NCI-H2196 treated with DMSO at 0.1 percent for 48 hours (cell line): Measurements from ENCODE around the gene NT5M.
"Not testable (repeated sequence)": the region's sequence is repeated elsewhere in the genome, so short reads cannot be mapped to it uniquely, and the experiment has no call there.

Experiments used
- DNase-seq: peaks from one replicate; lab custom pipeline; 2025; ENCODE audit not compliant: unreplicated experiment; lab: John Stamatoyannopoulos, UW

NT5M gene

DNA sequence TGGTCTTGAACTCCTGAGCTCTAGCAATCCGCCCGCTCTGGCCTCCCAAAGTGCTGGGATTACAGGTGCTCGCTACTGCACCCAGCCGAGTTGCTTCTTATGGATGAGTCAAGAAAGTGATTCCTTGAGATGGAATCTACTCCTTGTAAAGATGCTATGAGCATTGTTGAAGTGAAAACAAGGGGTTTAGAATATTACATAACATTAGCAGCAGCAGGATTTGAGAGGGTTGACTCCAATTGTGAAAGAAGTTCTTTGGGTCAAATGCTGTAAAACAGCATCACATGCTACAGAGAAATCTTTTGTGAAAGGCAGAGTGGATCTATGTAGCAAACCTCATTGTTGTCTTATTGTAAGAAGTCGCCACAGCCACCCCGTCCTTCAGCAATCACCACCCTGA, 72.7 kb downstream of the NT5M start:
- no peak for DNase-seq

DNA sequence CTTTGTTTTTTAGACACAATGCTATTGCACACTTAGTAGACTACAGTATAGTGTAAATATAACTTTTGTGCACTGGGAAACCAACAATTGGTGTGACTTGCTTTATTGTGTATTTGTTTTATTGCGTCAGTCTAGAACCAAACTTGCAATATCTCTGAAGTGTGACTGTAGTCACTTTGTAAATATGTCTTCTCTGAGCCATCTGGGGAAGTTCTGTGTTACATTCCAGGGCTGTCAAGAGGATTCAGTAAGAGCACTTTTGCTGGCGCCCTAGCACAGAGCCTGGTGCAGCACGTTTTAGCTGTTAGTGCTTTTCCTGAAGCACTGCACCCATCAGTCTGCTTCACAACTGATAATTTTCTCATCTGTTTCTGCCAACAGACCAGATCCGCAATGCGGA, 73.2 kb downstream of the NT5M start:
- DNase-seq: no peak

DNA sequence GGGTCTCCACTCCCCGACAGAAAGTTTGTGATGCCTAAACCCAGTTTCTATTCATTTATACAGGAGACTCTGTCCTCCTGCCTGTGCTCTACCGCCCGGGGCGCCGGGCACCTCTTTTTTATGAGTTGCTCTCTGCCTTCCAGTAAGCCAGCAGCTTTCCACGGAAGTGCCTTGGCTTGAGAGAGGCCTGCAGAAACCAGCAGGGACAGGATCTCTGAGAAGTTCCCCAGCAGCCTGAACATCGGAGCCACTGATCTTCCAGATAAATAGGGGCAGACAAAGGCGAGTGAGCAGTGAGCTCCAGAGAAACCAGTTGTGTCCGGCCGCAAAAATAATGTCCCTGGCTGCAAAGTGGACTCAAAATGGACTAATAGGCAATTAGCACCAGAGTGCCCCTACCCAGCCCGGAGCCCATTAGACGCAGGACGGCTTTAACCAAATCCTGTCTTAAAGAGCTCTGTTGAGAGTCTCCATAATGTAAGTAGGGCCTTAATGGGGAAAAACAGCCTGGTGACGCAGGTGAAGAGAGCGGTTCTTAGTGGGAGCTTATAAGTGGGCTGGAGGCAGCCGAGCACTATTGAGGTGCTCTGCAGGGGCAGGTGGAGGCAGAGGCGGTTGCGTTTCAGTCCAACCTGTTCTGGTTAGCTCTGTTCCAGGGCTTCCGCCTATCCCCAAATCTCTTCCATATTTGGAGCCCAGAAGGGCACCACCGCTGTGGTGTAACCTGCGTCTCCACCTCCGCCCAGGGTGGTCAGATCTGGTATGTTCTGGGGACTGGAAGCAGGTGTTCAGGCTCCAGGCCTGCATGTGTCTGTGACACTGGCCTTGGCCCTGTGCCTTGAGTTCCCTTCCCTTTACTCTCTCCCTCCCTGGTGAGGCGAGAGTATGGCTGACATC, 74.1 kb downstream of the NT5M start:
- no peak for DNase-seq

DNA sequence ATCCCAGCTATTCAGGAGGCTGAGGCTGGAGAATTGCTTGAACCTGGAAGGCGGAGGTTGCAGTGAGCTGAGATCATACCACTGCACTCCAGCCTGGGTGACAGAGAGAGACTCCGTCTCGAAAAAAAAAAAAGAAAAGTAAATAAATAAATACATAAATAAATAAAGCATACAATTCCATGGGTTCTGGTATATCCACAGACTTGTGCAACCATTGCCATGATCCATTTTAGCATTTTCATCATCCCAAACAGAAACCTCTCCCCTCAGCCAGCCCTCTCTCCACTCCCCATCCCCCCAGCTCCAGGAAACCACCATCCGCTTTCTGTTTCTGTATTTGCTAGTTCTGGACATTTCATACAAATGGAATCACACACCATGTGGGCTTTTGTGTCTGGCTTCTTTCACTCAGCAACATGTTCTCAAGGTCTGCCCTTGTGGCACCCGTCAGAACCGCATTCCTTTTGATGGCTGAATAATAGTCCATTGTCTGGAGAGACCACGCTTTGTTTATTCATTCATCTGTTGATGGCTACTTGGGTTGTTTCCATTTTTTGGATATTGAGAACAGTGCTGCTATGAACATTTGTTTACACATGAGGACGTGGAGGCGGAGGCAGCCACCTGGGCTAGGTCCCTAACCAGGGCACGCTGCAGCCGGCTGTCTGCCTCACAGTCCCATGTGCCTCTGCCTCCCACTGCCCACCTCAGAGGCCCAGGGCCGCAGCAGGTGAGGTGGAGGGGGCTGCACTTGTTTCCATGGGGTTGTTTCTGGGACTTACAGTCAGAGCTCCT, 76.2 kb downstream of the NT5M start:
- DNase-seq: no peak

DNA sequence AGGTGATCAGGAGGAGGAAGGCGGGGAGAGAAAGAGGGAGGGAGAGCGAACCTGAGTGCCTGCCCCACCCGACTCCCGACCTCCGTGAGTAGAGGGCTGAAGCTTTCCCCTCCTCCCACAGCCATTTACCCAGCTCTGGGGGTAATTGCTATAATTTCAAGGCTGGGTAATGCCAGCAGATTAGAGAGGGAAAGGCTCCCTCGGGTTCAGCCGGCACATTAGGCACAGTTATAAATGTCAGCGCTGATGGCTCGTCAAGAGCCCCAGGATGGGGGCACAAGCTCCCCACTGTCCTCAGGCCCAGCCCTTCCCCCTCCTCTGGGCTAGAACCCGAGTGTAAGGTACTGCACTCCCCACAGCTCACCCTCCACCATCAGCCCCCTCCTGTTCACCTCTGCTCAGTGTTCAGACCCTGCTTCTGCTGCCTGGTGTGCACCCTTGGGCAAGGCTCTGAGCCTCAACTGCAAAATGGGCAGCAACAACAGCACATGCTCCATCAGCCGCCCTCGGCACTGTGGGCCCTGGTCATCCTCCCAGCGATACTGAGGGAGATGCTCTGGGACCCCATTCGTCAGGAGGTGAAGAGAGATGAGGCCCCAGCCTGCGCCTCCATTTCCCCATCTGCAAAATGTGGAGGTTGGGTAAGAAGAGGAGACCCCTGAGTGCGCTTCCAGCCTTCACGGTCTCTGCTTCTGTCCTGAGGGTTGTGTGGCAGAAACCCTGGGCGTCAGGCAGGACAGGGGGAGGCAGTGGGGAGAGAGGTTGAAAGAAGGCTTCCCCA, 77.2 kb downstream of the NT5M start:
- no peak for DNase-seq

DNA sequence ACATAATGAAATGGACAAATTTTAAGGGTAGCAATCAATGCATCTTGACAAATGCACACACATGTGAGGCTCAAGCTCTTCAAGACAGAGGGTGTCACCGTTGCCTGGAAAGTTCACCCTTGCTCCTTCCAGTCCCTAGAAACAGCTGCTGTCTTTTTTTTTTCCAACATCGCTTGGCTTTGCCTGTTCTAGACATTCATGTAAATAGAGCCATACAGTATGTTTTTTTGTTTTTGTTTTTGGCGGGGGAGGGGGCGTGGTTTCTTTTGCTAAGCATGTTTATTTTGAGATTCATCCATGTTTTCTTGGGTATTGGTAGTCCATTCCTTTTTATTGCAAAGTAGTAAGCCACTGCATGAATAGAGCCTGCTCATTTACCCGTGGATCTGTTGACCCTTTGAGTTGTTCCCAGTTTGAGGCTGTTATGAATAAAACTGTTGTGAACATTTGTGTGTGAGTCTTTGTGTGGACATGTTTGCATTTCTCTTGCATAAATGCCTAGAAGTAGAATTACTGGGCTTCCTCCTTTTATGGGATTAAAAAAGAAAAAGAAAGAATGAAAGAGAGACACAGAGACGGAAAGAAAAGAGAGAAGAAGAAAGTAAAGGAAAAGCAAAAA, 78.4 kb downstream of the NT5M start:
- no peak for DNase-seq

DNA sequence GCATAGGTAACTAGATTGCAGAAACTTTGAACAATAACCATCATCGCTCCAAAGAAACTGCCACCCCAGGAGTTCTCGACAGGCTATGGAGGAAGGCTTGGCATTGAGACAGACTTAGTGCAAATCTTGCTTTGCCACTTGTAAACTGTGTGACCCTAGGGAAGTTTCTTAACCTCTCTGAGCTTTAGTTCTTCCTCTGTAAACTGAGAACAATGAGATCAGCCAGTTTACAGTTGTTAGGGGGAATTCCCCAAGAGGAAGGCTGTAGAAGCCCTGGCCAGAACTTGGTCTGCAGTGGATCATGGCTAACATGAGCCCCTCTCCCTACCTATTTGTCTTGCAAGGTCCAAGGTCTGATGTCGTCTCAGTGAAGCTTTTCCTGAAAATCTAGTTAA, 78.9 kb downstream of the NT5M start:
- DNase-seq: no peak

DNA sequence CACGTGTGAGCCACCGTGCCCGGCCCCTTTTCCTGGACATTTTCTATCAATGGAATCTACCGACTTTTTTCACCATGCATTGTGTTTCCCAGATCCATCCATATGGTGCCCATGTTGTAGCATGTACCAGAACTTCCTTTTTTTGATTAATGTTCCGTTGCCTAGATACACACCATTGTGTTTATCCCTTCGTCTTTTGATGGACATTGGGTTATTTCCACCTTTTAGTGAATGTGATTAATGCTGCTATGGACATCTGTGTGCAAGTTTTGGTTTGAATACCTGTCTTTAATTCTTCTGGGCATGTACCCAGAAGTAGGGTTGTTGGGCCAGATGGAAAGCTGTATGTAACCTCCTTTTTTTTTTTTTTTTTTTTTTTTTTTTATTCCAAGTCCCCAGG, 79.8 kb downstream of the NT5M start:
- no peak for DNase-seq

DNA sequence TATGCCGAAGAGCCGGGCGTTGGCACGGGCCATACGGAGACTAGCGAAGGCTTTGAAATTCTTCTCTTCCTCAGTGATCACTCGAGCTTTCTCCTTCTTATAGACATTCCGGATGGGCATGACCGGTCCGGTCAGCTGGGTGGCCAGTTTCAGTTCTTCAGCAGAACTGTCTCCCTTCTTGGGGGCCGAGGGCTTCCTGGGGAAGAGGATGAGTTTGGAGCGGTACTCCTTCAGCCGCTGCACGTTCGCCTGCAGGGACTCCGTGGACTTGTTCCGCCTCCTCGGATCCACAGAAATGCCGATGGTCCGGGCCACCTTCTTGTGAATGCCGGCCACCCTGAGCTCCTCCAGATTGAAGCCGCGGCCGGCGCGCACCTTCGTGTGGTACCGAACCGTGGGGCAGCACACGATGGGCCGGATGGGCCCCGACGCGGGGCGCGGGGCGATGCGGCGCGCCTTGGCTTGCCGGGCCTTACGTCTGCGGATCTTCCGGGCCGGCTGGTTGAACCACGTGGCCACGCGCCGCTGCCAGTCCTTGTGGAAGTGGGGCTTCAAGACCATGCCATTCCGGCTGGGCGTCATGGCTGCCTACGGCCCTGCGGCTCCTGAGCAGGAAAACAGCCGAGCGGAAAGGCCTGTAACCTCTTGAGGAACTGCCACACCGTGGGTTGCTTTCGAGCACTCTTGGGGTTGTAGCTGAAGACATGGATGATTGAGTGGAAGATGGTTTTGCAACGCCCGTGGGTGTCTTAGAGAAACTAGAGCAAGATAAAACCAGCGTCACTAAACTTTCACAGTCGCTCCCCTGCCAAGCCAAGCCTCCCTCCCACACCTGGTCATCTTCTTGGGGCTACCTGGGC, 80.5 kb downstream of the NT5M start:
- DNase-seq: not testable (repeated sequence)

DNA sequence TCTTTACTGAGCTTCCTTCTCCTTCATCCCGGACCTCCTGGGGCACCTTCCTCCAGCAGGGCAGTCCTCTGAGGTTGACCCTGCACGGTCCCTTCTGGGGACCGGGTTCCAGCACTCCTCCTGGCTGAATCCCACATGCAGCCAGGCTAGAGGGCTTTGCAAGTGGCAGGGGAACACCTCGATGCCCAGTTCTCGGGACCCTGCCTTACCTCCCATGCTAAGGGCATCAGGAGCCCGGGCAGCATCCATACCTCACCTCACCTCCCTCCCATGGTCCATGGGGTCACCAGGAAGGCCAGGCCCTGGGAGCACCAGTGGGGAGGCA, 81.1 kb downstream of the NT5M start:
- DNase-seq: no peak

DNA sequence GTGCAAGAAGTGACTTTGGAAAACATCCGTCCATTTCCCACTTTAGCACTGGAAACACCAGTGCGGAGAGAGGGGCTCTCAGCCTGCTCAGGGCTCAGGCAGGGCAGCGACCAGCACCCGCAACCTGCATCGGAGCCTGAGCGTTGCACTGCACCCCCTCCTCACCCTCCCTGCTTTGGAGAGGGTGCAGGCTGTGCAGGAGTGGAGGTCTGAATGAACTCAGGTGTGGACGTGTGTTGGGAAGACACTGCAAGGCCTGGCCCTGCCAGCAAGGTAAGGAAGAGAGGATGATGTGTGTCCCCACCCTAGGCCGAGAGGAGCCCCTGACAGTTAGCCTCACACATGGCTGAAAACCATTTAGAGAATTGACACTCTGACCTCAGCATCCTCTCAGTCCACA, 81.8 kb downstream of the NT5M start:
- DNase-seq: no peak

DNA sequence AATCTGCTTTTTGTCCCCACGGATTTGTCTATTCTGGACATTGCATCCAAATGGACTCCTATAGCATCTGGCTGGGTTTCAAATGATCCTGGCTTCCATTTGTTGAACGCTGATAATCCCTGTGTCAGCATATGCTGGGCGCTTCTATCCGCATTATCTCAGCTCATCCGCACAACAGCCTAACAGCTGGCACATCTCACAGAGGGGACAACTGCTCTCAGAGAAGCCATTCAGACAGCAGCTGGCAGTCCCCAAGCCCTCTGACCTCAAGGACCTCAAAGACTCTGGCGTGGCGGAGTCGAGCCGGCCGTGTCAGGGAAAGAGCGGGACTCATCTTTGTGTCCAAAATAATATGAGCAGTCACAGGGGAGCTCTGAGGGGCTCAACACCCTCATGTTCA, 82.3 kb downstream of the NT5M start:
- DNase-seq: no peak

DNA sequence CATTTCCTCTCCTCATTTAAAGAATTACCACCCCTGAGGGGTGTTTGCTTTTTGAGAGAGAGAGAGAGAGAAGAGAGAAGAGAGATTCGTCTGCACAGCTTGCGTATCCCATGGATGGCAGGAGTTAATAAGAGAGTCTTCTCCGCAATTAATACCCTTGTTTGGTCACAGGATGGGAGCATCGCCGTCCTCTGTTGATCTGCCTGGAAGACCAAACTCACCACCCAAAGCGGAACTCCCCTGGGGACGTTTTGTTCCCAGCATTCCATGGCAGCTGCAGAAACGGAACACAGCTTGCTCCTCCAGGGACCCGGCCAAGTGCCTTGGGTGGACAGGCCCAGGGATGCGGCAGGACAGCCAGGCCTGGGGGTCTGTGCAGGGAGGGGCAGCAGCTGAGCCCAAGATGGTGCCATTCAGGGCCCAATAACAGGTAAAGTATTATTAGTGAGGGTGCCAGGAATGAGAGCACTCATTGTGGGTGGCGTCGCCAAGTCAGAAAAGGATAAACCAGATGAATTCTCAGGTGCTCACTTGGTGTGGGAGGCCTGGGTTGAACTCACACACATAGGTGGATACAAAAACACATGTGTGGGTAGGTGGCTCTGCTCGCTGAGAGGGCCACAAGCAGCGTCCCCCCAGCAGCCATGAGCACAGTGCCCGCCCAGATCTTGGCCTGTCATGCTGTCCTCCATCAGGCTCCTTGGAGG, 83.1 kb downstream of the NT5M start:
- DNase-seq: no peak

DNA sequence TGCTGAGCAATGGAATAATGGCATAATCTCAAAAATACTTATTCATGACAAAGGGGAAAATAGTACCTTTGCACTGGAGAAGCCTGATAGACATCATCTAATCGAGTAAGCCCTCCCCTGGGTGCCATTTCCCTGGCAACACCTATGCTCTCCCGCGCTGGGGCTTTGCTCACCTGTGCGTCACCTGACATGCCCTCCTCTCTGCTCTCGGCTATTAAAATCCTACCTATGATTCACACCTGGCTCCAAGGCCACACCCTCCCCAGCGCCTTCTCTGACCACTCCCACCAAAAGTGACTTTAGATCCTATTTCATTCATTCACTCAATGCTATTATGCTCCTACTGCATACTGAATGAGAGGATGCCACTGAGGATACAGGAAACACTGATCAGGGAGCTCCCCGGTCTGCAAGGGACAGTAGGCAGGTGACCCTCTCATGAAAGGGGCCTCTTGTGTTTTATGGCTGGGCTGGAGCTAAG, 83.9 kb downstream of the NT5M start:
- no peak for DNase-seq

DNA sequence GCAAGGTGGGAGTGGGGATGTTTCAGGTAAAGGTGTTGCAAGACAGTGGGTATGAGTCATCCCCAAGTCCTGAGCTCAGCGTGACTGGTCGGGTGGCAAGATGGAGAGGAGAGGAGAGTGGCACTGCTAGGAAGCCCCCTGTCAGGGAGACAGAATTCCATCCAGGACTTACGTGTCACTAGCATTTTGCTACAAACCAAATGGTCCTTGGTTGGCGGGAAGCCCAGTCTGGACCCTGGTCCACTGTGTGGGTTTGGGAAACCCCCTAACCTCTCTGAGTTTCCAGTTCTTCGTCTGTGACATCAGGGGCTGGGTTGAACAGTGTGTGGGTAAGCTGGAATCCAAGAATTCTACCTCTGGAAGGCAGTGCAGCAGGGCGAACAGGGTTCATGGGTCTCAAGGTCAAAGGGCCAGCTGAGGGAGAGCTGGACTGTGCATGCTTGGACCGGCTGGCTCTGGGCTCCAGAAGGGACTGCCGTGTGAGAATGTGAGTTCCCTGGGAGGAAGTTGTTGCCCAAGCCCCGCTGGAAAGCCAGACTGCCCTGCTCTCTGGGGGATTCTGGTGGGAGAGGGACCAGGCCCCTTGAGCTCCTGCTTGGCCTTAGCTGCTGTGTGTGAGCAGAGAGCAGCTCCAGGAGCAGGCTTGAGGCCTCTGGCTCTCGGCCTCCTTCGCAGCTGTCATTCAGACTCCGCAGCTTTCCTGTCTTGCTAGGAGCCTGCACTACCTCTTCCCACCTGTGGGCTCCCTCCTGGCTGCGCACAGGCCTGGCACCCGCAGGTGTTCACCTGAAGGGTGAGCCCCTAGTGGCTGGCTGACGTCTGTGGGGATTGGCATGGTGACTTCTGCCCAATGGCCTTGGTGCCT, 84.6 kb downstream of the NT5M start:
- peak; percentile 21 for DNase-seq

DNA sequence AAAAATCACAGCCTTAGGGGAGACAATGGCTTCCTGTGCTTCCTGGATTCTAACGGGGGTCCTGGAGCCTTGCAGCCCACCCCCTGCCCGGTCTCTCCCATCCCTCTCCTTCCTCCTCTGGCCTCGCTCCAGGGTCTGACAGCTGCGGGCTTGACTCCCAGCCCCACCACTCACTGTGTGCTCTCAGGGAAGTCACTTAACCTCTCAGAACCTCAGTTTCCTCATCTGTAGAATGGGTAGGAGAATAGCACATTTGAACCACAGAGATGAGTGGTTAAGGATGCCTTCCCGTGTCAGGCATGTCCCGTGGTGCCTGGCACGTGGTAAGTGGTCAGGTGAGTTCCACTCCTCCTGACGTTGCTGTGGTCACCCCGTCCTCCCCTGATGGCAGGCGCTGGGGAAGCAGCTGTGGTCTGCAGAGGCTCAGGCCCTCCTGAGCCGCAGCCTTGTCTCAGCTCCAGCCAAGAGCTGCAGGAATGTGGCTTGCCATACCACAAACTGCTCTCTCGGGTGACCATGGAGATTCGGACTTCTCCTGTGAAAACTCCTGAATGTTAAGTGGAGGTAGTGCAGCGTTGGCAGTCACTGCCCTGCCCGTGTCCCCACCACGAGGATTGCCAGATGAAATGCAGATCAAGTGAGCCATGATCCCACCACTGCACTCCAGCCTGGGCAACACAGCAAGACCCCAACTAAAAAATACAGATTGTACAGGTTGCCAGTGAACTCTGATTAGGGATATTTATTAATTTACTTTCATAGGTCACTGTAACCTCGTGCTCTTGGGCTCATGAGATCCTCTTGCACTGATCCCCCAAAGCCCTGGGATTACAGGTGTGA, 85.7 kb downstream of the NT5M start:
- DNase-seq: no peak

DNA sequence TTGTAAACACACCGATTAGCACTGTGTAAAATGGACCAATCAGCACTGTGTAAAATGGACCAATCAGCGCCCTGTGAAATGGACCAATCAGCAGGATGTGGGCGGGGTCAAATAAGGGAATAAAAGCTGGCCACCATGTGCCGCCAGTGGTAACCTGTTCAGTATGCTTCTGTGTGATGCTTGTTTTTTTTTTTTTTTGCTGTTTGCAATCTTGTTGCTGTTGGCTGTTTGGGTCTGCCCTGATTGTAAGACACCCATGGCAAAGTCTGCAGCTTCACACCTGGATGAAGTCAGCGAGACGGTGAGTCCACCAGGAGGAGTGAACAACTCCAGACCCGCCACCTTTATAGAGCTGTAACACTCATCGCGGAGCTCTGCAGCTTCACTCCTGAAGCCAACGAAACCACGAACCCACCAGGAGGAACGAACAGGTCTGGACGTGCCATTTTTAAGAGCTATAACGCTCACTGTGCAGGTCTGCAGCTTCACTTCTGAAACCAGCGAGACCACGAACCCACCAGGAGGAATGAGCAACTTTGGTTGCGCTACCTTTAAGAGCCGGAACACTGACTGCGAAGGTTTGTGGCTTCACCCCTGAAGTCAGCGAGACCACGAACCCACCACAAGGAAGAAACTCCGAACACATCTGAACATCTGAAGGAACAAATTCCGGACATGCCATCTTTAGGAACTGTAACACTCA, 88.6 kb downstream of the NT5M start:
- DNase-seq: no peak
